ENCODE results near the gene CEACAM8. TPM values are rescaled to one million over a fixed set of nuclear protein-coding genes. Genes with fewer than 3 reads are reported as not detected.
A peak's percentile ranks its signal among the peaks of the same experiment; 100 is the strongest.

CEACAM8 gene
- total RNA-seq, 1 experiment from 2014 or later: not detected

DNA sequence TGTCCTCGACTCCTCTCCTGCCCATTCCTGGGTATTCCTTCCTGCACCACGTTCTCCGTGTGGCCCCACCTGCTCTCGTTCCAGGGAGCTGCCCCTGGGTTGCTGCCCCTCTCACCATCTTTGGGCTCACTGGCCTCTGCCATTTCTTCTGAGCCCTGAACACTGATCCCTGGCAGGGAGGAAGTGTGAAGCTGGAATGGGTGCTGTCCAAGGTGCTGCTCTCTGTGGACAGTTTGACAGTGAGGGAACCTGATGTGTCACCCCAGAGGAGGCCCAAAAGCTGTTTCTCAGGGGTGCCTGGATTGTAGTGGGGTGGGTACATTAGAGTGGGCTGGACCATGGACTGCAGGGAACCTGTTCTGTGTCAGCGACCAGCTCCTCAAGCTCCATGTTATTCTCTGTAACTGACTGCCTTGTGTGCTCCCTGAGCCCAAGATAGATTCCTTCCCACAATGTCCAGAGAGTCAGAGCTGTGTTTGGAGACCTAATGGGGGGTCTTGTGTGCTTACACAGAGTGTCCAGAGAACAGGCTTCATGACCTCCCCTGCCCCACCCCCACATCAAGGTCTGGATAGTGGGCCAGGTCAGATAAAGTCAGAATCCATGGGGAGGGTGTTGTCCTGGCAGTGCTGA is 7.2 kb upstream of the CEACAM8 start:
- BruUV-seq (replicated peaks): no TSS peak
- no peak overlapping the region for H3K4me3 Mint-ChIP-seq (ENCODE audit: unreplicated experiment)
- H3K36me3 Mint-ChIP-seq (ENCODE audit: insufficient read depth, unreplicated experiment): peaks cover 6% of the 10 kb centered on the region
- no peaks in the 10 kb centered on the region for H3K4me1 Mint-ChIP-seq (ENCODE audit: insufficient read depth, unreplicated experiment)
- ChIA-PET CTCF (interaction anchor here (1.7 kb wide), 1 partner anchor 152 kb away, joined by 5 read pairs; no protein-coding TSS in a partner anchor), POLR2A (interaction anchor here (0.6 kb wide), 1 partner anchor 147 kb away, joined by 3 read pairs; no protein-coding TSS in a partner anchor)
- intact Hi-C loops (cut with micrococcal nuclease): no loop called here
- H3K27ac Mint-ChIP-seq (ENCODE audit: low read depth, unreplicated experiment): no peak overlapping the region
- TF ChIP-seq, protein P1, sequence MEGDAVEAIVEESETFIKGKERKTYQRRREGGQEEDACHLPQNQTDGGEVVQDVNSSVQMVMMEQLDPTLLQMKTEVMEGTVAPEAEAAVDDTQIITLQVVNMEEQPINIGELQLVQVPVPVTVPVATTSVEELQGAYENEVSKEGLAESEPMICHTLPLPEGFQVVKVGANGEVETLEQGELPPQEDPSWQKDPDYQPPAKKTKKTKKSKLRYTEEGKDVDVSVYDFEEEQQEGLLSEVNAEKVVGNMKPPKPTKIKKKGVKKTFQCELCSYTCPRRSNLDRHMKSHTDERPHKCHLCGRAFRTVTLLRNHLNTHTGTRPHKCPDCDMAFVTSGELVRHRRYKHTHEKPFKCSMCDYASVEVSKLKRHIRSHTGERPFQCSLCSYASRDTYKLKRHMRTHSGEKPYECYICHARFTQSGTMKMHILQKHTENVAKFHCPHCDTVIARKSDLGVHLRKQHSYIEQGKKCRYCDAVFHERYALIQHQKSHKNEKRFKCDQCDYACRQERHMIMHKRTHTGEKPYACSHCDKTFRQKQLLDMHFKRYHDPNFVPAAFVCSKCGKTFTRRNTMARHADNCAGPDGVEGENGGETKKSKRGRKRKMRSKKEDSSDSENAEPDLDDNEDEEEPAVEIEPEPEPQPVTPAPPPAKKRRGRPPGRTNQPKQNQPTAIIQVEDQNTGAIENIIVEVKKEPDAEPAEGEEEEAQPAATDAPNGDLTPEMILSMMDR (IDR thresholded peaks at IDR 0.05; ENCODE audit: unreplicated experiment): no peak
- H3K9me3 Mint-ChIP-seq (ENCODE audit: unreplicated experiment): peaks cover 11% of the 10 kb centered on the region
- peak; percentile 60 for DNase-seq (ENCODE audit: unreplicated experiment)
- H3K27me3 Mint-ChIP-seq (ENCODE audit: insufficient read depth, unreplicated experiment): peaks cover 60% of the 10 kb centered on the region

DNA sequence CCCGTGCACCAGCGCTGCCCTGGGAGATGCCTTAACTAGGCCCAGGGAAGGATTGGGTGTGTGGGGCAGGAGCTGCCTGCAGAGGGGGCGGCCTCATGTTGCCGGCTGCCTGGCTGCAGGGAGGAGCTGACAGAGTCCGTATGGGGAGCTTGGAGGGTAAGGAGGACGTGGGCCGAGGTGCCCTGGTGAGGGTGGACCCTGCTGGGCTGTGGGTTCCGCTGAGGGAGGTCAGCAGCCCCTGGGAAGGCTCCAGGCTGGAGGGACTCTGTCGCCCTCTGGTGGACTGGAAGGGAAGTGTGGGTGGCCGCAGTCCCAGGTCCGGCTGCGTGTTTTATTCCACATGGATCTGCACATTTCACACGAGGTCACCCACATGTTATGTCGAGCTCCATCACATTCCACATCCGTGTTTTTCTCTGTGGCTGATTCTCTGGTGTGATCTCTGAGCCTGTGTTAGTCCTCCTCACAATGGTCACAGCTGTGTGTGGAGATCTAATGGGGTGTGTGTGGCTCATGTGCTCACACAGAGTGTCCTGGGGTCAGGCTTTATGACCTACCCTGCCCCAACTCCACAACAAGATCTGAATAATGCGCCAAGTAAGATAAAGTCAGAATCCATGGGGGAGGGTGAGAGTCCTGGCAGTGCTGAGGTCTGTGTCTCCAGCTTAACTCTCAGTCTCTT is 1.8 kb upstream of the CEACAM8 start:
- BruUV-seq (replicated peaks): no TSS peak
- Mint-ChIP-seq H3K4me3 (ENCODE audit: unreplicated experiment) (no peak overlapping the region), H3K9me3 (ENCODE audit: unreplicated experiment) (peaks cover 11% of the 10 kb centered on the region), H3K27ac (ENCODE audit: low read depth, unreplicated experiment) (no peak overlapping the region), H3K27me3 (ENCODE audit: insufficient read depth, unreplicated experiment) (peaks cover 49% of the 10 kb centered on the region), H3K36me3 (ENCODE audit: insufficient read depth, unreplicated experiment) (peaks cover 6% of the 10 kb centered on the region), H3K4me1 (ENCODE audit: insufficient read depth, unreplicated experiment) (no peaks in the 10 kb centered on the region)
- CTCF ChIA-PET: interaction anchor here (0.5 to 4.0 kb wide), 32 partner anchors 9 to 1917 kb away, joined by 3 to 31 read pairs (median 5); no protein-coding TSS in a partner anchor
- POLR2A ChIA-PET: no interaction called here
- intact Hi-C loops (cut with micrococcal nuclease): loop anchor here (1.0 to 2.0 kb wide), 2 partner anchors 33 to 146 kb away; no protein-coding TSS in a partner anchor
- DNase-seq (ENCODE audit: unreplicated experiment): peak; percentile 33
- TF ChIP-seq, protein P1 (IDR thresholded peaks at IDR 0.05; ENCODE audit: unreplicated experiment): peak; percentile 96

DNA sequence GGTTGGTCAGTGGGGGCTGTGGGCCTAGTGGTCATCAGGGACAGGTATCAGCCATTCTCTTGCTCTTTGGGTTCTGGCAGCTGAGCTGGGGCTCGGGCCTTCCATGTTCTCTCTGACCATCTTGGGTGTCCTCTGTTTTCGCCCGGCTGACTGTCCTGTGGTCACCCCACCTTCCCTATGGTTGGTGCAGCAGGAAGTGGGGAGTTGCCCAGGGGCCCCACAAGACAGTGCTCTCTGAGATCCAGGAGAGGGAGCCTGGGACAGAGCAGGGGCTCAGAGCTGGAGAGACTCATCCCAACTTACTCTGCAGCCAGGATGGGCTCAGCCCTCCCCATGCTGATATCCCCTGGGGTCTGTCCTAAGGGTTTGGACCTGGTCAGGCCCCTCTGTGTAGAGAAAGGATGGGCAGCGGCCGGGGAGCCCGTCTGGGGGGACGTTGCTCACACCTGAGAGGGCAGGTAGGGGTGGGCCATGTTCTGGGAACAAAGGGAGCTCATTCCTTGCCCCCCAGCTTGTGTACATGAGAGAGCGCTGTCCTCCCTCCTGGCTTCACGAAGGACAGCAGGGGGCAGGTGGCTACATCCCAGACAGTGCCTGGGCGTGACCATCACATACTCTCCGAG is 937 bp upstream of the CEACAM8 start:
- H3K36me3 Mint-ChIP-seq (ENCODE audit: insufficient read depth, unreplicated experiment): peaks cover under 1% of the 10 kb centered on the region
- TF ChIP-seq, protein P1 (IDR thresholded peaks at IDR 0.05; ENCODE audit: unreplicated experiment): no peak
- no peak overlapping the region for H3K27ac Mint-ChIP-seq (ENCODE audit: low read depth, unreplicated experiment)
- BruUV-seq (replicated peaks): no TSS peak
- H3K4me1 Mint-ChIP-seq (ENCODE audit: insufficient read depth, unreplicated experiment): no peaks in the 10 kb centered on the region
- H3K27me3 Mint-ChIP-seq (ENCODE audit: insufficient read depth, unreplicated experiment): peaks cover 57% of the 10 kb centered on the region
- H3K9me3 Mint-ChIP-seq (ENCODE audit: unreplicated experiment): peaks cover 11% of the 10 kb centered on the region
- POLR2A ChIA-PET: no interaction called here
- CTCF ChIA-PET: interaction anchor here (0.6 to 4.0 kb wide), 28 partner anchors 9 to 1918 kb away, joined by 3 to 31 read pairs (median 5); no protein-coding TSS in a partner anchor
- H3K4me3 Mint-ChIP-seq (ENCODE audit: unreplicated experiment): no peak overlapping the region
- no peak for DNase-seq (ENCODE audit: unreplicated experiment)
- intact Hi-C loops (cut with micrococcal nuclease): loop anchor here (1.0 to 2.0 kb wide), 2 partner anchors 32 to 145 kb away; no protein-coding TSS in a partner anchor

- H3K27ac Mint-ChIP-seq (ENCODE audit: low read depth, unreplicated experiment): no peak overlapping the region
- no peaks in the 10 kb centered on the region for H3K4me1 Mint-ChIP-seq (ENCODE audit: insufficient read depth, unreplicated experiment)
- no peaks in the 10 kb centered on the region for H3K9me3 Mint-ChIP-seq (ENCODE audit: unreplicated experiment)
- DNase-seq (ENCODE audit: unreplicated experiment): no peak
- H3K27me3 Mint-ChIP-seq (ENCODE audit: insufficient read depth, unreplicated experiment): peaks cover 73% of the 10 kb centered on the region
- TF ChIP-seq, protein P1 (IDR thresholded peaks at IDR 0.05; ENCODE audit: unreplicated experiment): no peak
- H3K4me3 Mint-ChIP-seq (ENCODE audit: unreplicated experiment): no peak overlapping the region
- CTCF ChIA-PET: interaction anchor here (0.6 to 1.0 kb wide), 2 partner anchors 17 to 555 kb away, joined by 3 read pairs; no protein-coding TSS in a partner anchor
- POLR2A ChIA-PET: interaction anchor here (0.6 kb wide), 1 partner anchor 1030 kb away, joined by 3 read pairs; no protein-coding TSS in a partner anchor
- BruUV-seq (replicated peaks): no TSS peak
- intact Hi-C loops (cut with micrococcal nuclease): no loop called here
- H3K36me3 Mint-ChIP-seq (ENCODE audit: insufficient read depth, unreplicated experiment): no peaks in the 10 kb centered on the region
Measured at GRCh38 chr19:42589792-42590191, 4.9 kb downstream of the CEACAM8 start.

Measured in MCF 10A (cell line).